ENCODE data around the gene FBXW7.

The FBXW7 gene

DNA sequence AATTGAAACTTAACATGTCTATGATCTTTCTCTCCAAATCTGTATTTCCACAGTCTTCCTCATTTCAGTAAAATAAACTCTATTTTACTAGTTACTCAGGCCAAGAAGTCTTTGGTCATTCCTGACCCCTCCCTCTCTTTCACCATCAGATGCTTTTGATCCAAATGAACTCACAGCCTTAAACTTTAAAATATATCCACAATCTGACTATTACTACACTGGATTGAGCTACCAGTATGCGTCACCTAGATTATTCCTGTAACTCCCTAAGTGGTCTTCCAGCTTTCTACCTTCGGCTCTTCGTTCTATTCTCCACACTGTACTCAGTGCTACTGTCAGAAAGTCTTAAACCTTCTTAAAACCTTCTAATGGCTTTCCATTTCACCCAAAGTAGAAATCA, 195.1 kb downstream of the FBXW7 start:
- no peak for DNase-seq
- Histone ChIP-seq H3K4me3 (ENCODE audit: insufficient read depth, low read depth, low read length, poor library complexity, severe bottlenecking) (no peak overlapping the region), H3K4me1 (ENCODE audit: control insufficient read depth, insufficient read depth, low read length, poor library complexity, severe bottlenecking) (no peaks in the 10 kb centered on the region), H3K27ac (ENCODE audit: insufficient read depth, low read length, poor library complexity, severe bottlenecking) (no peak overlapping the region), H3K27me3 (replicated peaks; ENCODE audit: control insufficient read depth, insufficient read depth, low read length, poor library complexity, severe bottlenecking) (no peaks in the 10 kb centered on the region), H3K9me3 (ENCODE audit: control insufficient read depth, low read length) (no peaks in the 10 kb centered on the region), H3K36me3 (ENCODE audit: control insufficient read depth, insufficient read depth, low read length) (peaks cover 6% of the 10 kb centered on the region)

DNA sequence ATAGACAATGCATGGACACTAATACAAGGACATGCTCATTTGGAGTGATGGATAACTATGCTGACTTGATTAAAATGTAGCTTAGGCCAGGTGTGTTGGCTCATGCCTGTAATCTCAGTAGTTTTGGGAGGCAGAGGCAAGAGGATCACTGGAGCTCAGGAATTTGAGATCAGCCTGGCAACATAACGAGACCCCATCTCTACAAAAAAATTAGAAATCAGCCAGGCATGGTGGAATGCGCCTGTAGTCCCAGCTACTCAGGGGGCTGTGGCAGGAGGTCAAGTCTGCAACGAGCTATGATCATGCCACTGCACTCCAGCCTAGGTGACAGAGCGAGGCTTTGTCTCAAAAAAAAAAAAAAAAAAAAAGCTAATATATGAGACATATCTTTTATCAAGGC, 196.3 kb downstream of the FBXW7 start:
- H3K4me3 ChIP-seq (ENCODE audit: insufficient read depth, low read depth, low read length, poor library complexity, severe bottlenecking), result no peak overlapping the region
- no peaks in the 10 kb centered on the region for H3K27me3 ChIP-seq (replicated peaks; ENCODE audit: control insufficient read depth, insufficient read depth, low read length, poor library complexity, severe bottlenecking)
- H3K9me3 ChIP-seq (ENCODE audit: control insufficient read depth, low read length), result no peaks in the 10 kb centered on the region
- H3K27ac ChIP-seq (ENCODE audit: insufficient read depth, low read length, poor library complexity, severe bottlenecking), result no peak overlapping the region
- H3K4me1 ChIP-seq (ENCODE audit: control insufficient read depth, insufficient read depth, low read length, poor library complexity, severe bottlenecking), result no peaks in the 10 kb centered on the region
- no peak for DNase-seq
- H3K36me3 ChIP-seq (ENCODE audit: control insufficient read depth, insufficient read depth, low read length), result peaks cover 6% of the 10 kb centered on the region

DNA sequence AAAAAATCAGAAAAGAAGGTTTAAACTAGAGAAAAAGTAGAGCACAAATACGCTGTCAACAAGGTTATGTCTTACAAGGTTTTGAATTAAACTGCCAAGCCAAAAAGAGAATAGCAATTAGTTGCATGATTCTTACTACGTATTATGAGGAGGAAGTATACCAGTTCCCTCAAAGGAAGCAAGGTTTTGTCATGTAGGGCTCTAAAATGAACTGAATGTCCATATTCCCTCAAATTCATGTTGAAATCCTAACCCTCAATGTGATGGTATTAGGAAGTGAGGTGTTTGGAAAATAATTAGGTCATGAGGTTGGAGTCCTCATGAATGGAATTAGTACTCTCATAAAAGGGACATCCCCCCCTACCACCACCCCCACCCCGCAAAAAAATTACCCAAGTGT, 201.0 kb downstream of the FBXW7 start:
- Histone ChIP-seq H3K27me3 (replicated peaks; ENCODE audit: control insufficient read depth, insufficient read depth, low read length, poor library complexity, severe bottlenecking) (no peaks in the 10 kb centered on the region), H3K27ac (ENCODE audit: insufficient read depth, low read length, poor library complexity, severe bottlenecking) (no peak overlapping the region), H3K9me3 (ENCODE audit: control insufficient read depth, low read length) (no peaks in the 10 kb centered on the region), H3K36me3 (ENCODE audit: control insufficient read depth, insufficient read depth, low read length) (peaks cover 13% of the 10 kb centered on the region), H3K4me3 (ENCODE audit: insufficient read depth, low read depth, low read length, poor library complexity, severe bottlenecking) (no peak overlapping the region), H3K4me1 (ENCODE audit: control insufficient read depth, insufficient read depth, low read length, poor library complexity, severe bottlenecking) (no peaks in the 10 kb centered on the region)
- DNase-seq, result no peak

DNA sequence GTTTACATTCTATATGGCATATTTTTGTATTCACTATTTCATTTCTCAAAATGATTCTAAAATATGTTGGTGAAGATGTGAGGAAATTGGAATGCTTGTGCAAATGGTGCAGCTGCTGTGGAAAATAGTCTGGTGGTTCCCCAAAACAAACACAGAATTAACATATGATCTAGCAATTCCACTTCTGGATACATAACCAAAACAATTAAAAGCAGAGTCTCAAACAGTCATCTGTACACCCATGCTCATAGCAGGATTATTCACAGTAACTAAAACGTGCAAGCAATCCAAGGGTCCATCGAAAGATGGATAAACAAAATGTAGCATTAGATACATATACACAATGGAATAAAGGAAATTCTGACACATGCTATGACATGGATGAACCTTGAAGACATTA, 204.8 kb downstream of the FBXW7 start:
- peaks cover 10% of the 10 kb centered on the region for H3K36me3 ChIP-seq (ENCODE audit: control insufficient read depth, insufficient read depth, low read length)
- no peak overlapping the region for H3K4me3 ChIP-seq (ENCODE audit: insufficient read depth, low read depth, low read length, poor library complexity, severe bottlenecking)
- H3K9me3 ChIP-seq (ENCODE audit: control insufficient read depth, low read length), result no peaks in the 10 kb centered on the region
- H3K27ac ChIP-seq (ENCODE audit: insufficient read depth, low read length, poor library complexity, severe bottlenecking), result no peak overlapping the region
- no peaks in the 10 kb centered on the region for H3K4me1 ChIP-seq (ENCODE audit: control insufficient read depth, insufficient read depth, low read length, poor library complexity, severe bottlenecking)
- no peak for DNase-seq
- H3K27me3 ChIP-seq (replicated peaks; ENCODE audit: control insufficient read depth, insufficient read depth, low read length, poor library complexity, severe bottlenecking), result no peaks in the 10 kb centered on the region

DNA sequence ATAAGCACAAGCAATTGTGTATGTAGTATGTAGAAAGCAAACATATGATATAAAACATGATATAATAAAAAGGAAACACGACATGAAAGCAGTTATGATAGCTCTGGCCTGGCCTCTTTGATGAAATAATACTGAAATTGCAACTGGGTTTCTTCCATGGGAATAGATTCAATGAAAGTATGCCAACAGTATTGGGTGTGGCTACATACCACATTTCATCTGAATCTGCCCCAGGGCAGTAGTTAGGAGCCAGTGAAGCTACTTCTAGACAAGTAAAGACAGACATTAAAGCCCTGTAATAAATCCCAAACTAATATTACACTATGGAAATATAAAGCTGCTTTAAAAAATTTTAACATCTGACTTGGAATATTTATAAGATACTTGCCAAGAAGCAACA, 207.3 kb downstream of the FBXW7 start:
- H3K36me3 ChIP-seq (ENCODE audit: control insufficient read depth, insufficient read depth, low read length), result peaks cover 17% of the 10 kb centered on the region
- no peaks in the 10 kb centered on the region for H3K9me3 ChIP-seq (ENCODE audit: control insufficient read depth, low read length)
- DNase-seq, result no peak
- H3K4me1 ChIP-seq (ENCODE audit: control insufficient read depth, insufficient read depth, low read length, poor library complexity, severe bottlenecking), result no peaks in the 10 kb centered on the region
- H3K4me3 ChIP-seq (ENCODE audit: insufficient read depth, low read depth, low read length, poor library complexity, severe bottlenecking), result no peak overlapping the region
- H3K27ac ChIP-seq (ENCODE audit: insufficient read depth, low read length, poor library complexity, severe bottlenecking), result no peak overlapping the region
- H3K27me3 ChIP-seq (replicated peaks; ENCODE audit: control insufficient read depth, insufficient read depth, low read length, poor library complexity, severe bottlenecking), result no peaks in the 10 kb centered on the region

- peaks cover 17% of the 10 kb centered on the region for H3K36me3 ChIP-seq (ENCODE audit: control insufficient read depth, insufficient read depth, low read length)
- no peak overlapping the region for H3K27ac ChIP-seq (ENCODE audit: insufficient read depth, low read length, poor library complexity, severe bottlenecking)
- DNase-seq, result no peak
These were observed 208.1 kb downstream of the FBXW7 start for GRCh38 chr4:152327606-152328453.

GRCh38 chr4:152325831-152326230, 210.1 kb downstream of the FBXW7 start:
- no peak for DNase-seq
- H3K27me3 ChIP-seq (replicated peaks; ENCODE audit: control insufficient read depth, insufficient read depth, low read length, poor library complexity, severe bottlenecking), result no peaks in the 10 kb centered on the region
- no peaks in the 10 kb centered on the region for H3K9me3 ChIP-seq (ENCODE audit: control insufficient read depth, low read length)
- H3K27ac ChIP-seq (ENCODE audit: insufficient read depth, low read length, poor library complexity, severe bottlenecking), result no peak overlapping the region
- no peak overlapping the region for H3K4me3 ChIP-seq (ENCODE audit: insufficient read depth, low read depth, low read length, poor library complexity, severe bottlenecking)
- no peaks in the 10 kb centered on the region for H3K4me1 ChIP-seq (ENCODE audit: control insufficient read depth, insufficient read depth, low read length, poor library complexity, severe bottlenecking)
- peaks cover 15% of the 10 kb centered on the region for H3K36me3 ChIP-seq (ENCODE audit: control insufficient read depth, insufficient read depth, low read length)

More at GRCh38 chr4:152327606-152328453, 208.1 kb downstream of the FBXW7 start:
- no peak overlapping the region for H3K4me3 ChIP-seq (ENCODE audit: insufficient read depth, low read depth, low read length, poor library complexity, severe bottlenecking)
- H3K9me3 ChIP-seq (ENCODE audit: control insufficient read depth, low read length), result no peaks in the 10 kb centered on the region
- no peaks in the 10 kb centered on the region for H3K27me3 ChIP-seq (replicated peaks; ENCODE audit: control insufficient read depth, insufficient read depth, low read length, poor library complexity, severe bottlenecking)
- no peaks in the 10 kb centered on the region for H3K4me1 ChIP-seq (ENCODE audit: control insufficient read depth, insufficient read depth, low read length, poor library complexity, severe bottlenecking)

DNA sequence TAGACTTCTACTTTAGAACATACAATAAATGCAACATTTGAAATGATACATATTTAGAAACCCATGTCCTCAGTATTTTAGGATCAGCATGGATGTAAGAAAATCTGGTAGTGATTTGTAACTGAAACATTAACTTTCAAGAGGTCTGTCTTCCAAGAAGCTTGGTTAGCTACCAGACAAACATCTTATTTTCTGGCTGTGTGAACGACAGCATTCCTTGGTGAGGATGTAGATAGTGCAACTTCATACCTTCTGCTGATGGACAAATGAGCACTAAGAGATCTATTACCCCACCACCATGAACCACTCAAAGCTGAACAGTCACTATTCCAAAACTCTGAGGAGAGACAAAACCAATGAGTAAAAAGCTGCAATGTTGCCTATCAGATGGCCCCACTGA, 212.7 kb downstream of the FBXW7 start:
- peaks cover 8% of the 10 kb centered on the region for H3K36me3 ChIP-seq (ENCODE audit: control insufficient read depth, insufficient read depth, low read length)
- DNase-seq, result no peak
- no peaks in the 10 kb centered on the region for H3K4me1 ChIP-seq (ENCODE audit: control insufficient read depth, insufficient read depth, low read length, poor library complexity, severe bottlenecking)
- no peaks in the 10 kb centered on the region for H3K9me3 ChIP-seq (ENCODE audit: control insufficient read depth, low read length)
- no peak overlapping the region for H3K4me3 ChIP-seq (ENCODE audit: insufficient read depth, low read depth, low read length, poor library complexity, severe bottlenecking)
- H3K27ac ChIP-seq (ENCODE audit: insufficient read depth, low read length, poor library complexity, severe bottlenecking), result no peak overlapping the region
- H3K27me3 ChIP-seq (replicated peaks; ENCODE audit: control insufficient read depth, insufficient read depth, low read length, poor library complexity, severe bottlenecking), result no peaks in the 10 kb centered on the region

- H3K27ac ChIP-seq (ENCODE audit: insufficient read depth, low read length, poor library complexity, severe bottlenecking), result no peak overlapping the region
- no peaks in the 10 kb centered on the region for H3K4me1 ChIP-seq (ENCODE audit: control insufficient read depth, insufficient read depth, low read length, poor library complexity, severe bottlenecking)
- no peak overlapping the region for H3K4me3 ChIP-seq (ENCODE audit: insufficient read depth, low read depth, low read length, poor library complexity, severe bottlenecking)
- no peak for DNase-seq
- H3K36me3 ChIP-seq (ENCODE audit: control insufficient read depth, insufficient read depth, low read length), result peaks cover 8% of the 10 kb centered on the region
- H3K27me3 ChIP-seq (replicated peaks; ENCODE audit: control insufficient read depth, insufficient read depth, low read length, poor library complexity, severe bottlenecking), result no peaks in the 10 kb centered on the region
- no peaks in the 10 kb centered on the region for H3K9me3 ChIP-seq (ENCODE audit: control insufficient read depth, low read length)
These were observed 213.2 kb downstream of the FBXW7 start for GRCh38 chr4:152322656-152323055.

DNA sequence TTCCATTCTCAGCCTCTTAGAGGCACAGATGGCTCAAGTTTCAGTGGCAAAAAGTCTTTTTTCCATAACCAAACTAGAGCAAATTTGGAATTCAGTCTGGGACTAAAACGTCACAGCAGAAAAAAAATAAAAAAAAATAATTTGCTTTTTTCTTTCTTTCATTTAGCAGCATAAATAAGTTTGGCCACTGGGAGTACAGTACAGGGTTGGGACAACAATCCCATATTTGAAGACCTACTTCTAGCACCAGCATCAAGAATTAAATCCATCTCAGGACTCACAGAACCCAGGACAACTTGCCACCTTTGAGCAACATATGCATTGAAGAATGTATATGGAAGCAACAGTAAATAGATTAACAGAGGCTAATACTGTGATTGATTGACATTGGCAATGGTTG, 214.0 kb downstream of the FBXW7 start:
- Histone ChIP-seq H3K4me3 (ENCODE audit: insufficient read depth, low read depth, low read length, poor library complexity, severe bottlenecking) (no peak overlapping the region), H3K9me3 (ENCODE audit: control insufficient read depth, low read length) (no peaks in the 10 kb centered on the region), H3K27ac (ENCODE audit: insufficient read depth, low read length, poor library complexity, severe bottlenecking) (no peak overlapping the region), H3K27me3 (replicated peaks; ENCODE audit: control insufficient read depth, insufficient read depth, low read length, poor library complexity, severe bottlenecking) (no peaks in the 10 kb centered on the region), H3K36me3 (ENCODE audit: control insufficient read depth, insufficient read depth, low read length) (peaks cover 8% of the 10 kb centered on the region), H3K4me1 (ENCODE audit: control insufficient read depth, insufficient read depth, low read length, poor library complexity, severe bottlenecking) (no peaks in the 10 kb centered on the region)
- DNase-seq, result no peak
